ENCODE results near the gene CXCR6. TPM values are rescaled to one million over a fixed set of nuclear protein-coding genes. Genes with fewer than 3 reads are reported as not detected.

The CXCR6 gene
- total RNA-seq, 1 donor from 2014 or later: not detected

- DNase-seq (ENCODE audit: low spot score): no peak
- H3F3A ChIP-seq (ENCODE audit: low read depth): no peaks in the 10 kb centered on the region
- H3K9me3 ChIP-seq (ENCODE audit: low read depth): no peaks in the 10 kb centered on the region
- H3K36me3 Mint-ChIP-seq: no peaks in the 10 kb centered on the region
- peaks cover 54% of the 10 kb centered on the region for H4K20me1 ChIP-seq (ENCODE audit: low read depth)
- no peak for TF ChIP-seq EZH2 (IDR thresholded peaks at IDR 0.05)
- TF ChIP-seq EZH2phosphoT487 (IDR thresholded peaks at IDR 0.05): no peak
- TF ChIP-seq CTCF (IDR thresholded peaks at IDR 0.05): no peak
- H3K27me3 Mint-ChIP-seq (ENCODE audit: insufficient read depth, low read depth): peaks cover 3% of the 10 kb centered on the region
- H3K9ac ChIP-seq: no peak overlapping the region
- H3K27me3 ChIP-seq: no peaks in the 10 kb centered on the region
- H3K27ac Mint-ChIP-seq: no peak overlapping the region
- no peak overlapping the region for H3K4me2 ChIP-seq
- peaks cover 22% of the 10 kb centered on the region for H3K79me2 ChIP-seq (ENCODE audit: low read depth)
- H3K9me3 Mint-ChIP-seq: no peaks in the 10 kb centered on the region
- no peaks in the 10 kb centered on the region for H3K36me3 ChIP-seq
- H3K4me1 Mint-ChIP-seq: peaks cover 12% of the 10 kb centered on the region
- no peak overlapping the region for H3K4me3 ChIP-seq
- no peak overlapping the region for H3K4me3 Mint-ChIP-seq
- no peak overlapping the region for H3K27ac ChIP-seq
- no peaks in the 10 kb centered on the region for H3K4me1 ChIP-seq
- H2AFZ ChIP-seq (replicated peaks): no peak overlapping the region
These were observed 45.5 kb downstream of the CXCR6 start for GRCh38 chr3:45988804-45989203.

- peaks cover 3% of the 10 kb centered on the region for H3K27me3 Mint-ChIP-seq (ENCODE audit: insufficient read depth, low read depth)
- peaks cover 15% of the 10 kb centered on the region for H3K4me1 Mint-ChIP-seq
- H3K4me3 ChIP-seq: no peak overlapping the region
- H3K4me1 ChIP-seq: peaks cover 11% of the 10 kb centered on the region
- DNase-seq (ENCODE audit: low spot score): no peak
- no peaks in the 10 kb centered on the region for H3K9me3 Mint-ChIP-seq
- H3K9ac ChIP-seq: no peak overlapping the region
- H3K27ac Mint-ChIP-seq: peak overlapping the region; percentile 12
- no peaks in the 10 kb centered on the region for H3K27me3 ChIP-seq
- no peak overlapping the region for H3K27ac ChIP-seq
- no peaks in the 10 kb centered on the region for H3K36me3 ChIP-seq
- no peaks in the 10 kb centered on the region for H3F3A ChIP-seq (ENCODE audit: low read depth)
- no peak overlapping the region for H3K4me2 ChIP-seq
- no peak overlapping the region for H2AFZ ChIP-seq (replicated peaks)
- no peaks in the 10 kb centered on the region for H3K9me3 ChIP-seq (ENCODE audit: low read depth)
- H3K4me3 Mint-ChIP-seq: no peak overlapping the region
- H3K36me3 Mint-ChIP-seq: no peaks in the 10 kb centered on the region
- H3K79me2 ChIP-seq (ENCODE audit: low read depth): peaks cover 31% of the 10 kb centered on the region
- peaks cover 60% of the 10 kb centered on the region for H4K20me1 ChIP-seq (ENCODE audit: low read depth)
- TF ChIP-seq EZH2phosphoT487 (IDR thresholded peaks at IDR 0.05): no peak
- no peak for TF ChIP-seq EZH2 (IDR thresholded peaks at IDR 0.05)
- no peak for TF ChIP-seq CTCF (IDR thresholded peaks at IDR 0.05)
These were observed 46.9 kb downstream of the CXCR6 start for GRCh38 chr3:45990181-45990580.

- Histone ChIP-seq H2AFZ (replicated peaks) (no peak overlapping the region), H3K36me3 (no peaks in the 10 kb centered on the region), H3K4me3 (no peak overlapping the region), H3K79me2 (ENCODE audit: low read depth) (peaks cover 31% of the 10 kb centered on the region), H4K20me1 (ENCODE audit: low read depth) (peaks cover 52% of the 10 kb centered on the region), H3K27ac (no peak overlapping the region), H3K9ac (no peak overlapping the region), H3K27me3 (peaks cover 4% of the 10 kb centered on the region), H3K4me2 (no peak overlapping the region), H3K4me1 (peaks cover 11% of the 10 kb centered on the region), H3K9me3 (ENCODE audit: low read depth) (no peaks in the 10 kb centered on the region), H3F3A (ENCODE audit: low read depth) (no peaks in the 10 kb centered on the region)
- Mint-ChIP-seq H3K4me3 (no peak overlapping the region), H3K9me3 (no peaks in the 10 kb centered on the region), H3K36me3 (no peaks in the 10 kb centered on the region), H3K4me1 (peaks cover 17% of the 10 kb centered on the region), H3K27ac (peak overlapping the region; percentile 74), H3K27me3 (ENCODE audit: insufficient read depth, low read depth) (peaks cover 3% of the 10 kb centered on the region)
- no peak for DNase-seq (ENCODE audit: low spot score)
- TF ChIP-seq EZH2 (IDR thresholded peaks at IDR 0.05) (no peak), EZH2phosphoT487 (IDR thresholded peaks at IDR 0.05) (no peak), CTCF (IDR thresholded peaks at IDR 0.05) (no peak)
These were observed 48.1 kb downstream of the CXCR6 start for GRCh38 chr3:45991341-45991740.
